ENCODE data around the gene PRKCB. TPM values are rescaled to one million over a fixed set of nuclear protein-coding genes. Genes with fewer than 3 reads are reported as not detected.
"Not testable (repeated sequence)": the region's sequence is repeated elsewhere in the genome, so short reads cannot be mapped to it uniquely, and the experiment has no call there.

Gene PRKCB
- polyA plus RNA-seq, 1 experiment, result not detected

GRCh38 chr16:23908790-23909189, 73.0 kb downstream of the PRKCB start:
- Histone ChIP-seq H3K36me3 (ENCODE audit: control insufficient read depth, insufficient read depth, low read length) (no peaks in the 10 kb centered on the region), H3K4me3 (ENCODE audit: low read depth, low read length) (no peak overlapping the region), H3K27me3 (ENCODE audit: control insufficient read depth, insufficient read depth, low read length) (no peaks in the 10 kb centered on the region)
- CTCF ChIA-PET, result no interaction called here
- POLR2A ChIA-PET, result no interaction called here
- no peak for DNase-seq (ENCODE audit: low read depth)
- no peak for TF ChIP-seq CTCF (IDR thresholded peaks at IDR 0.05; ENCODE audit: insufficient read depth, low read depth, low read length)

- no peaks in the 10 kb centered on the region for H3K27me3 ChIP-seq (ENCODE audit: control insufficient read depth, insufficient read depth, low read length)
- ChIA-PET CTCF (no interaction called here), POLR2A (no interaction called here)
- H3K36me3 ChIP-seq (ENCODE audit: control insufficient read depth, insufficient read depth, low read length), result no peaks in the 10 kb centered on the region
- no peak for TF ChIP-seq CTCF (IDR thresholded peaks at IDR 0.05; ENCODE audit: insufficient read depth, low read depth, low read length)
- no peak for DNase-seq (ENCODE audit: low read depth)
- H3K4me3 ChIP-seq (ENCODE audit: low read depth, low read length), result no peak overlapping the region
Observed at GRCh38 chr16:23909792-23910418, 74.1 kb downstream of the PRKCB start.

GRCh38 chr16:23914946-23915530, 79.3 kb downstream of the PRKCB start:
- POLR2A ChIA-PET, result no interaction called here

GRCh38 chr16:23916552-23916951, 80.8 kb downstream of the PRKCB start:
- H3K36me3 ChIP-seq (ENCODE audit: control insufficient read depth, insufficient read depth, low read length); CTCF ChIA-PET; H3K27me3 ChIP-seq (ENCODE audit: control insufficient read depth, insufficient read depth, low read length); DNase-seq (ENCODE audit: low read depth); POLR2A ChIA-PET; H3K4me3 ChIP-seq (ENCODE audit: low read depth, low read length): not testable (repeated sequence)

More at GRCh38 chr16:23914946-23915530, 79.3 kb downstream of the PRKCB start:
- no peak for DNase-seq (ENCODE audit: low read depth)
- no peak for TF ChIP-seq CTCF (IDR thresholded peaks at IDR 0.05; ENCODE audit: insufficient read depth, low read depth, low read length)
- CTCF ChIA-PET, result interaction anchor here (0.6 kb wide), 1 partner anchor 188 kb away, joined by 3 read pairs; no protein-coding TSS in a partner anchor
- Histone ChIP-seq H3K36me3 (ENCODE audit: control insufficient read depth, insufficient read depth, low read length) (no peaks in the 10 kb centered on the region), H3K27me3 (ENCODE audit: control insufficient read depth, insufficient read depth, low read length) (no peaks in the 10 kb centered on the region), H3K4me3 (ENCODE audit: low read depth, low read length) (no peak overlapping the region)

- DNase-seq (ENCODE audit: low read depth), result no peak
- Histone ChIP-seq H3K27me3 (ENCODE audit: control insufficient read depth, insufficient read depth, low read length) (no peaks in the 10 kb centered on the region), H3K4me3 (ENCODE audit: low read depth, low read length) (no peak overlapping the region), H3K36me3 (ENCODE audit: control insufficient read depth, insufficient read depth, low read length) (no peaks in the 10 kb centered on the region)
- CTCF ChIA-PET, result no interaction called here
- TF ChIP-seq CTCF (IDR thresholded peaks at IDR 0.05; ENCODE audit: insufficient read depth, low read depth, low read length), result no peak
- POLR2A ChIA-PET, result no interaction called here
Observed at GRCh38 chr16:23917621-23918020, 81.8 kb downstream of the PRKCB start.

- no peak for DNase-seq (ENCODE audit: low read depth)
- H3K36me3 ChIP-seq (ENCODE audit: control insufficient read depth, insufficient read depth, low read length), result no peaks in the 10 kb centered on the region
- no peak overlapping the region for H3K4me3 ChIP-seq (ENCODE audit: low read depth, low read length)
- no peak for TF ChIP-seq CTCF (IDR thresholded peaks at IDR 0.05; ENCODE audit: insufficient read depth, low read depth, low read length)
- H3K27me3 ChIP-seq (ENCODE audit: control insufficient read depth, insufficient read depth, low read length), result no peaks in the 10 kb centered on the region
- ChIA-PET CTCF (no interaction called here), POLR2A (no interaction called here)
Observed at GRCh38 chr16:23920446-23920845, 84.7 kb downstream of the PRKCB start.

Data from BJ (cell line).